H1 (cell line): ENCODE data around the gene CASQ1. TPM values are rescaled to one million over a fixed set of nuclear protein-coding genes. Genes with fewer than 3 reads are reported as not detected.

Experiments used
- CREB1 ChIP-seq: IDR thresholded peaks from 2 replicates; pipeline ENCODE4 v1.6.1; 2012; ENCODE audit warnings: inconsistent platforms
- EP300 ChIP-seq, 2 experiments: IDR thresholded peaks; 1 replicate in 1 of 2; 2 replicates in 1 of 2; pipeline ENCODE4 v1.6.1; 2011 to 2012; ENCODE audit warnings: low read depth in 2 of 2, low read length in 2 of 2, mild to moderate bottlenecking in 2 of 2, borderline replicate concordance in 1 of 2, inconsistent platforms in 1 of 2, moderate library complexity in 1 of 2
- GTF2F1 ChIP-seq: IDR thresholded peaks from 2 replicates; pipeline ENCODE4 v1.6.1; 2012; ENCODE audit warnings: low read depth, low read length, improper control_type of control experiment, borderline replicate concordance
- SIX5 ChIP-seq: IDR thresholded peaks from 2 replicates; pipeline ENCODE4 v1.6.1; 2011; ENCODE audit warnings: mild to moderate bottlenecking, low read depth, low read length
- SRF ChIP-seq: IDR thresholded peaks from 2 replicates; pipeline ENCODE4 v1.6.1; 2011; ENCODE audit warnings: mild to moderate bottlenecking, low read depth, low read length, moderate library complexity
- polyA plus RNA-seq, 7 experiments: library from polyadenylated mRNA; depleted of rRNA in 3 of 7; stranded (reverse) in 5 of 7; unstranded in 2 of 7; fragments of >200 nt in 5 of 7; fragments of 200-250 nt in 2 of 7; gene quantifications; 1 replicate in 5 of 7; 2 replicates in 1 of 7; 4 replicates in 1 of 7; pipeline versions ENCODE4 v1.2.1 to v1.2.3, GENCODE V29; 2011 to 2013; ENCODE audit warnings: missing spikeins in 2 of 7, mixed read lengths in 2 of 7
- total RNA-seq: library from RNA; stranded (reverse); fragmentation: NEBNext Ultra II Directional; extraction: Animal tissue kit (Norgen Biotek cat#: 25700); gene quantifications from 2 replicates; pipeline ENCODE4 v1.2.1, GENCODE V29; 2021

The CASQ1 gene
- total and polyA plus RNA-seq, 2 of the 8 experiments (the other 6 are each of a cell fraction or from before 2014, with no cell fraction given) = 0.80 to 1.3 TPM

- no peak for TF ChIP-seq GTF2F1
- no peak for TF ChIP-seq SRF
- TF ChIP-seq EP300 (IDR thresholded peaks at IDR 0.05; ENCODE audit: borderline replicate concordance in 1 of 2, low read depth in 2 of 2, low read length in 2 of 2) = peak in 1 of 2 experiments; percentile 96; a peak in 2 of 3 replicates
- TF ChIP-seq CREB1 = peak; percentile 48; the same call in 1 of the 2 replicates
- no peak for TF ChIP-seq SIX5
- TF ChIP-seq, all 59 proteins: peak for 20
Measured at GRCh38 chr1:160169553-160170399, 20.6 kb upstream of the CASQ1 start (continued).
